Lower leg skin (tissue), 4 donors: ENCODE data around the gene WWOX. TPM values are rescaled to one million over a fixed set of nuclear protein-coding genes. Genes with fewer than 3 reads are reported as not detected.

Experiments
- DNase-seq, 2 donors: peaks; one replicate each; pipeline ENCODE4 v3.0.0-alpha.2; 2019; ENCODE audit warnings: low spot score in 2 of 2
- H3K4me3 ChIP-seq: fragments of 200-600 bp; sonication (generic); 2 replicates; pipeline ENCODE4 v1.5.1; 2017; ENCODE audit warnings: mild to moderate bottlenecking, low read depth; ENCODE audit not compliant: poor library complexity, severe bottlenecking
- CTCF ChIP-seq, 3 donors: fragments of 450-650 bp; IDR thresholded peaks; one replicate each; pipeline ENCODE4 v1.5.1; 2016; ENCODE audit warnings: antibody characterized with exemption in 3 of 3, mild to moderate bottlenecking in 3 of 3, moderate library complexity in 2 of 3
- POLR2A ChIP-seq, 2 donors: fragments of 450-650 bp; IDR thresholded peaks; one replicate each; pipeline ENCODE4 v1.6.1; 2016 to 2017; ENCODE audit warnings: antibody characterized with exemption in 2 of 2, mild to moderate bottlenecking in 1 of 2, moderate library complexity in 1 of 2
- WGBS, 2 donors: methylation state at CpG; one replicate each; pipeline ENCODE4 v1.1.5; 2018; 5-methylcytosine and 5-hydroxymethylcytosine counted together
- intact Hi-C: fragments of 100-400 bp; cut with DNase I; formaldehyde crosslinking; loops from one replicate; pipeline ENCODE4 v1.15.0; 2023; ENCODE audit warnings: low total_unique reads
- total RNA-seq, 4 donors: library from RNA; depleted of rRNA; stranded (reverse); fragments of >200 nt; gene quantifications; one replicate each; pipeline ENCODE4 v1.1.0, GENCODE V29; 2016

WWOX gene
- total RNA-seq, 4 donors from 2014 or later = 21.0 to 82.7 (median 36.1) TPM

GRCh38 chr16:78791926-78792325 lies 692.5 kb downstream of the WWOX start:
- TF ChIP-seq CTCF (IDR thresholded peaks at IDR 0.05) = no peak
- no peak for TF ChIP-seq POLR2A (IDR thresholded peaks at IDR 0.05)
- DNase-seq = no peak
- intact Hi-C loops = no loop called here
- 77 to 78% methylated on average over 7 of the region's 7 CpGs for WGBS, 2 donors
- H3K4me3 ChIP-seq = no peak overlapping the region

- WGBS, 2 donors = 94 to 96% methylated on average over 5 of the region's 5 CpGs
- H3K4me3 ChIP-seq = no peak overlapping the region
- intact Hi-C loops = no loop called here
- no peak for DNase-seq
- no peak for TF ChIP-seq CTCF (IDR thresholded peaks at IDR 0.05)
- TF ChIP-seq POLR2A (IDR thresholded peaks at IDR 0.05) = no peak
Observed at GRCh38 chr16:78792952-78793351, 693.5 kb downstream of the WWOX start.

GRCh38 chr16:78794581-78795250 lies 695.3 kb downstream of the WWOX start:
- WGBS, 2 donors = 81 to 84% methylated on average over 6 of the region's 6 CpGs
- intact Hi-C loops = no loop called here
- H3K4me3 ChIP-seq = no peak overlapping the region
- no peak for DNase-seq
- no peak for TF ChIP-seq CTCF (IDR thresholded peaks at IDR 0.05)
- no peak for TF ChIP-seq POLR2A (IDR thresholded peaks at IDR 0.05)

GRCh38 chr16:78795433-78795832 lies 696.0 kb downstream of the WWOX start:
- TF ChIP-seq POLR2A (IDR thresholded peaks at IDR 0.05) = no peak
- no peak for TF ChIP-seq CTCF (IDR thresholded peaks at IDR 0.05)
- intact Hi-C loops = no loop called here
- DNase-seq = no peak
- 70 to 74% methylated on average over 1 of the region's 1 CpG for WGBS, 2 donors
- no peak overlapping the region for H3K4me3 ChIP-seq

GRCh38 chr16:78796221-78796866 lies 696.9 kb downstream of the WWOX start:
- intact Hi-C loops = no loop called here
- TF ChIP-seq POLR2A (IDR thresholded peaks at IDR 0.05) (no peak), CTCF (IDR thresholded peaks at IDR 0.05) (no peak)
- no peak overlapping the region for H3K4me3 ChIP-seq
- no peak for DNase-seq
- 68 to 76% methylated on average over 3 of the region's 3 CpGs for WGBS, 2 donors
